Stimulated activated naive CD8-positive, alpha-beta T cell treated with anti-CD3 and anti-CD28 coated beads, Interleukin-15, Interleukin-2, amounts not matched to agents 100 ng/mL and 50 ng/mL, for 24 hours (primary cell): Measurements from ENCODE around the gene CORIN.
"Not testable (repeated sequence)": the region's sequence is repeated elsewhere in the genome, so short reads cannot be mapped to it uniquely, and the experiment has no call there.

ENCODE experiments used
- H3K27ac Mint-ChIP-seq: one replicate; pipeline ENCODE4 v1.8.0; 2021; ENCODE audit warnings: mild to moderate bottlenecking, mixed read lengths
- H3K27me3 Mint-ChIP-seq: one replicate; pipeline ENCODE4 v1.8.0; 2021; ENCODE audit warnings: mixed read lengths
- H3K36me3 Mint-ChIP-seq: one replicate; pipeline ENCODE4 v1.8.0; 2021; ENCODE audit warnings: low read depth, mixed read lengths
- H3K4me1 Mint-ChIP-seq: one replicate; pipeline ENCODE4 v1.8.0; 2021; ENCODE audit warnings: low read depth, mixed read lengths
- H3K4me3 Mint-ChIP-seq: one replicate; pipeline ENCODE4 v1.8.0; 2021; ENCODE audit warnings: mild to moderate bottlenecking, mixed read lengths
- H3K9me3 Mint-ChIP-seq: one replicate; pipeline ENCODE4 v1.8.0; 2021; ENCODE audit warnings: mixed read lengths

CORIN gene

DNA sequence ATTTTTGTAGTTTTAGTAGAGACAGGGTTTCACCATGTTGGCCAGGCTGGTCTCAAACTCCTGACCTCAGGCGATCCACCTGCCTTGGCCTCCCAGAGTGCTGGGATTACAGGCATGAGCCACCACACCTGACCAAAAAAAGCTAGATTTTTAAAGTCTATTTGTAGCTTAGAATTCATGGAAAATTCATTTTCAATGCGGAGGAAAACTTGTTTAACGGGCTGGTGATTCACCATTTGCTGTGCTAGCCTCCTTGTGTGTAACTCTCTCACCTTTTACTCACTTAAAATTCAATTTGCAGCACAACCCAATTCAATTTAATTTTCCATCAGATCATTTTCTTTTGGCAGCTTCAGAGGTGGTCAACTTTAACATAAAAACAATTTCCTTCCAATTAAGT lies 281.9 kb downstream of the CORIN start:
- not testable (repeated sequence) for H3K9me3 Mint-ChIP-seq, H3K27me3 Mint-ChIP-seq, H3K4me3 Mint-ChIP-seq, H3K4me1 Mint-ChIP-seq, H3K27ac Mint-ChIP-seq, H3K36me3 Mint-ChIP-seq

DNA sequence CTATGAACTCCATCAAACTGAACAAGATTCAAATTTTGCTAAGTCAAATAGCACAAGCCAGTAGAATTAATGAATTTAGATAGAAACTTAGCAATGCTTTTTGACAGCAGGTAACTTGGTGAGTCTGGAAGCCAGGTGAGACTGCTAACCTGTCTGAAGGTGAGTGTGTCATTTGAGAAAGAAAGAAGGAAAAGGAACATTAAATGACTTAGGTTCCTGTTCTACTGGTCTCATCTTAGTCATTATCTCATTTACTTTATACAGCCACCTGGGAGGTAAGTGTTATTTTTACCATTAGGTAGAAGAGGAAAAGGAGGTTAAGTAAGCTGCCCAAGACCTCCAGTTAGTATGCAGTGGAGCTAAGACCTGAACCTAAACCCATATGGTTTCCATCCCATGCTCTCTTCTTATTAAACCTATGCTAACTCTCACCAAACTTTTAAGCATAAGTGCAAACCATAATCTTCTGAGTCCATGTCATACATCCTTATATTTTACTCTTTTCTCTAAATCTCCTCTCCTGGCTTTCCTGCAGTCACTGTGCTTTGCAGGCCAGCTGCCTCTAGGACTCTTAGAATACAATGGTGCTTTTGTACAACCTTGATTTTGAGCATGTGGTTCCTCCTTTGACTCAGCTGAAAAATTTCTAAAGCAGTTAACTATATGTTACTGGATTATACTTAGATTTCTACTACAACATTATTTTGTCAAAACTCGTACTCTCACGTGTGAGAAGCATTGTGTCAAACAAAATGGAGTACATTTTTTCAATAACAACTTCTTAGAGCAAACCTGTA lies 284.3 kb downstream of the CORIN start:
- Mint-ChIP-seq H3K27me3 (no peaks in the 10 kb centered on the region), H3K4me1 (no peaks in the 10 kb centered on the region), H3K4me3 (no peak overlapping the region), H3K9me3 (no peaks in the 10 kb centered on the region), H3K27ac (no peak overlapping the region), H3K36me3 (peaks cover 9% of the 10 kb centered on the region)

DNA sequence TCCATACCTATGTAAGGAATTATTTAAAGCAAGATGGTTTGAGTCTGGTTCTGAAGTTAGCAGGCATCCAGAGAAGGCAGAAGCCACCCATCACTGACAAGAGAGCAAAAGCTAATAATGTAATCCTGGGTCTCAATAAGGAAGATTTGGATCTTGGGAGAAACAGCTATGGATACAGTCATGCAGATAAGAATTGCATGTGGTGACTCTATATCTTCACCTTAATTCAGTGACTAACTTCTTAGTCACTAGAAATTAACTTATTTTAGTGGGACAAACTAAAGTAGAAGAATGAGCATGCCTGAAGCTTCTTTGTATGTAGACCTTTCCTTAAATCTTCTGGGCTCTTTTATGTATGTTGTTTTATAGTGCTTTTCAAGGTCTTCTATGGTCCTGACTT lies 286.2 kb downstream of the CORIN start:
- Mint-ChIP-seq H3K4me1 (no peaks in the 10 kb centered on the region), H3K27ac (no peak overlapping the region), H3K36me3 (peaks cover 15% of the 10 kb centered on the region), H3K9me3 (no peaks in the 10 kb centered on the region), H3K27me3 (no peaks in the 10 kb centered on the region), H3K4me3 (no peak overlapping the region)

DNA sequence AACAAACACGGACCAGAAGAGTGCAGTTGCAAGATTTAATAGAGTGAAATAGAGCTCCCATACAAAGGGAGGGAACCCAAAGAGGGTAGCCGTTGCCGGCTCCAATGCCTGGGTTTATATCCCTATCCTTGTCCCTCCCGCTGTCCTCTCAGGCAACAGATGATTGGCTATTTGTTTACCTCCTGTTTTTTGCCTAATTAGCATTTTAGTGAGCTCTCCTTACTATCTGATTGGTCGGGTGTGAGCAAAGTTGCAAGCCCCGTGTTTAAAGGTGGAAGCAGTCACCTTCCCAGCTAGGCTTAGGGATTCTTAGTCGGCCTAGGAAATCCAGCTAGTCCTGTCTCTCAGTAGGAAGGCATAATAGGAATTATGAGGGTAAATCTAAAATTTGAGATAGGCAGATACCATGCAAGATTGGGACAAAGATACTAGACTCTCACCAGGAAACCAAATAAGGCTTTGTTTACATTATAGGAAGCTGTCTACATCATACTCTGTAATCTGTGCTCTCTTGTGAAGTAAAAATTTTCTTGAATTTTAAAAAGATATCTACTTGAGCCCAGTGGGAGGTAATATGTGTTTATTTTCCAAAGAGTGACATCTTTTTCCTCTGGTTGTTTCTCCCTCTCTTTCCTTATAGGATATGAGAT lies 286.8 kb downstream of the CORIN start:
- Mint-ChIP-seq H3K4me3 (no peak overlapping the region), H3K27ac (no peak overlapping the region), H3K4me1 (no peaks in the 10 kb centered on the region), H3K27me3 (no peaks in the 10 kb centered on the region), H3K36me3 (peaks cover 19% of the 10 kb centered on the region), H3K9me3 (no peaks in the 10 kb centered on the region)

DNA sequence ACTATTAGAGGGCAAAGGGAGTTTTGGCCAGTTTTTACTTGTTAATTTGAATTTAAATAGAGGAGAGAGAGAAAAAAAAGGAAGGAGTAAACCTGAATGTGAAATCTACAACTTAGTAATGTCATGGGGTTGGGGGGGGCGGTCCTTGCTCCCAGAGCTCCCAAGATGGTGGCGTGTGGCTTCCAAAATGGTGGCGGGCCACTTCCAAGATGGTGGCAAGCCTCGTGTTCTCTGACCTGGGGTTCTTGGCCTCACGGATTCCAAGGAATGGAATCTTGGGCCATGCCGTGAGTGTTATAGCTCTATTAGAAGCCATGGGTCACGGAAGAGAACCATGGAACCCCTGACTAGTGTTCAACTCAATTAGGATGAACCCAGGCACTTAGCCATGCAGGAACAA lies 287.5 kb downstream of the CORIN start:
- peaks cover 23% of the 10 kb centered on the region for H3K36me3 Mint-ChIP-seq

More for the DNA sequence above, 287.5 kb downstream of the CORIN start:
- not testable (repeated sequence) for H3K4me3 Mint-ChIP-seq, H3K27ac Mint-ChIP-seq, H3K27me3 Mint-ChIP-seq, H3K4me1 Mint-ChIP-seq, H3K9me3 Mint-ChIP-seq
